ENCODE measurements around the gene YIF1A. TPM values are rescaled to one million over a fixed set of nuclear protein-coding genes. Genes with fewer than 3 reads are reported as not detected.

The YIF1A gene
- polyA plus RNA-seq, 2 of the 4 experiments (the other 2 are of a cell fraction): 79.7 to 99.7 TPM

DNA sequence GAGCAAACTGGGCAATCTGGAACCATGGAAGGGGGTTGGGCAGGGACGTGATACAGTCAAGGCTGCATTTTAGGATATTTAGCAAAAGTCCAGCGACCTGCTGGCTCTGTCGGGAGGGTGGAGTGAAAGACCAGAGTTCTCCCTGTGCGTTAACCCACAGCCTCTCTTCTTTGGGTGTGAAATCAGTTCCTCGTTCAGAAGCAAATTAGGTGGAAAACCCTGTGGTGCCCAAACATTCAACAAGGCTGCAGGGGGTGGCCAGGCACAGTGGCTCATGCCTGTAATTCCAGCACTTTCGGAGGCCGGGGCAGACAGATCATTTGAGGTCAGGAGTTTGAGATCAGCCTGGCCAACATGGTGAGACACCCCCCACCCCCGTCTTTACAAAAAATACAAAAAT is 8.7 kb upstream of the YIF1A start:
- FAIRE-seq (no peak), DNase-seq (ENCODE audit: low read depth in 1 of 2, low spot score in 1 of 2) (no peak), ATAC-seq (no peak)
- no peak overlapping the region for H3K27ac ChIP-seq
- TF ChIP-seq TP53 (CRISPR knock-in tag; IDR thresholded peaks at IDR 0.05): no peak
- no peak for TF ChIP-seq SMC3 (IDR thresholded peaks at IDR 0.05)
- no peak for TF ChIP-seq ZC3H11A (IDR thresholded peaks at IDR 0.05)
- no peak for TF ChIP-seq JUN (IDR thresholded peaks at IDR 0.05)
- TF ChIP-seq, protein P1, sequence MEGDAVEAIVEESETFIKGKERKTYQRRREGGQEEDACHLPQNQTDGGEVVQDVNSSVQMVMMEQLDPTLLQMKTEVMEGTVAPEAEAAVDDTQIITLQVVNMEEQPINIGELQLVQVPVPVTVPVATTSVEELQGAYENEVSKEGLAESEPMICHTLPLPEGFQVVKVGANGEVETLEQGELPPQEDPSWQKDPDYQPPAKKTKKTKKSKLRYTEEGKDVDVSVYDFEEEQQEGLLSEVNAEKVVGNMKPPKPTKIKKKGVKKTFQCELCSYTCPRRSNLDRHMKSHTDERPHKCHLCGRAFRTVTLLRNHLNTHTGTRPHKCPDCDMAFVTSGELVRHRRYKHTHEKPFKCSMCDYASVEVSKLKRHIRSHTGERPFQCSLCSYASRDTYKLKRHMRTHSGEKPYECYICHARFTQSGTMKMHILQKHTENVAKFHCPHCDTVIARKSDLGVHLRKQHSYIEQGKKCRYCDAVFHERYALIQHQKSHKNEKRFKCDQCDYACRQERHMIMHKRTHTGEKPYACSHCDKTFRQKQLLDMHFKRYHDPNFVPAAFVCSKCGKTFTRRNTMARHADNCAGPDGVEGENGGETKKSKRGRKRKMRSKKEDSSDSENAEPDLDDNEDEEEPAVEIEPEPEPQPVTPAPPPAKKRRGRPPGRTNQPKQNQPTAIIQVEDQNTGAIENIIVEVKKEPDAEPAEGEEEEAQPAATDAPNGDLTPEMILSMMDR (IDR thresholded peaks at IDR 0.05): no peak
- no peak for TF ChIP-seq CHD4 (IDR thresholded peaks at IDR 0.05; ENCODE audit: borderline replicate concordance)
- TF ChIP-seq, protein P2, sequence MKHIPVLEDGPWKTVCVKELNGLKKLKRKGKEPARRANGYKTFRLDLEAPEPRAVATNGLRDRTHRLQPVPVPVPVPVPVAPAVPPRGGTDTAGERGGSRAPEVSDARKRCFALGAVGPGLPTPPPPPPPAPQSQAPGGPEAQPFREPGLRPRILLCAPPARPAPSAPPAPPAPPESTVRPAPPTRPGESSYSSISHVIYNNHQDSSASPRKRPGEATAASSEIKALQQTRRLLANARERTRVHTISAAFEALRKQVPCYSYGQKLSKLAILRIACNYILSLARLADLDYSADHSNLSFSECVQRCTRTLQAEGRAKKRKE (CRISPR knock-in tag; IDR thresholded peaks at IDR 0.05; ENCODE audit: low read depth): no peak
- TF ChIP-seq SREBF2 (IDR thresholded peaks at IDR 0.05): no peak
- TF ChIP-seq NR3C1 (IDR thresholded peaks at IDR 0.05): no peak
- TF ChIP-seq ESRRA (IDR thresholded peaks at IDR 0.05; ENCODE audit: borderline replicate concordance, low read length): no peak
- TF ChIP-seq, protein P3, sequence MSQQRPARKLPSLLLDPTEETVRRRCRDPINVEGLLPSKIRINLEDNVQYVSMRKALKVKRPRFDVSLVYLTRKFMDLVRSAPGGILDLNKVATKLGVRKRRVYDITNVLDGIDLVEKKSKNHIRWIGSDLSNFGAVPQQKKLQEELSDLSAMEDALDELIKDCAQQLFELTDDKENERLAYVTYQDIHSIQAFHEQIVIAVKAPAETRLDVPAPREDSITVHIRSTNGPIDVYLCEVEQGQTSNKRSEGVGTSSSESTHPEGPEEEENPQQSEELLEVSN (IDR thresholded peaks at IDR 0.05; ENCODE audit: borderline replicate concordance, low read depth): no peak
- no peak for TF ChIP-seq BHLHE40 (IDR thresholded peaks at IDR 0.05; ENCODE audit: low read depth, low read length)
- no peak for TF ChIP-seq CEBPB (IDR thresholded peaks at IDR 0.05)
- TF ChIP-seq, protein P4, sequence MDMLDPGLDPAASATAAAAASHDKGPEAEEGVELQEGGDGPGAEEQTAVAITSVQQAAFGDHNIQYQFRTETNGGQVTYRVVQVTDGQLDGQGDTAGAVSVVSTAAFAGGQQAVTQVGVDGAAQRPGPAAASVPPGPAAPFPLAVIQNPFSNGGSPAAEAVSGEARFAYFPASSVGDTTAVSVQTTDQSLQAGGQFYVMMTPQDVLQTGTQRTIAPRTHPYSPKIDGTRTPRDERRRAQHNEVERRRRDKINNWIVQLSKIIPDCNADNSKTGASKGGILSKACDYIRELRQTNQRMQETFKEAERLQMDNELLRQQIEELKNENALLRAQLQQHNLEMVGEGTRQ (IDR thresholded peaks at IDR 0.05): no peak
- no peak for TF ChIP-seq EP300 (IDR thresholded peaks at IDR 0.05)
- TF ChIP-seq HOXB13 (CRISPR knock-in tag; IDR thresholded peaks at IDR 0.05; ENCODE audit: low read depth): no peak
- no peak for TF ChIP-seq HEYL (CRISPR knock-in tag; IDR thresholded peaks at IDR 0.05)
- no peak for TF ChIP-seq TFCP2L1 (CRISPR knock-in tag; IDR thresholded peaks at IDR 0.05)
- H3K9me3 ChIP-seq: no peaks in the 10 kb centered on the region
- H3K4me2 ChIP-seq: no peak overlapping the region
- H3K4me1 ChIP-seq: no peaks in the 10 kb centered on the region
- H3K4me3 ChIP-seq: no peak overlapping the region
- CTCF ChIA-PET: interaction anchor here (0.8 to 10.1 kb wide), 9 partner anchors 8 to 398 kb away, joined by 3 to 116 read pairs (median 3); no protein-coding TSS in a partner anchor
- POLR2A ChIA-PET: interaction anchor here (0.6 to 0.8 kb wide), 2 partner anchors 15 to 47 kb away, joined by 3 to 4 read pairs; no protein-coding TSS in a partner anchor
- 77% methylated on average over 8 of the region's 8 CpGs for WGBS (ENCODE audit: missing lambda C conversion rate)

DNA sequence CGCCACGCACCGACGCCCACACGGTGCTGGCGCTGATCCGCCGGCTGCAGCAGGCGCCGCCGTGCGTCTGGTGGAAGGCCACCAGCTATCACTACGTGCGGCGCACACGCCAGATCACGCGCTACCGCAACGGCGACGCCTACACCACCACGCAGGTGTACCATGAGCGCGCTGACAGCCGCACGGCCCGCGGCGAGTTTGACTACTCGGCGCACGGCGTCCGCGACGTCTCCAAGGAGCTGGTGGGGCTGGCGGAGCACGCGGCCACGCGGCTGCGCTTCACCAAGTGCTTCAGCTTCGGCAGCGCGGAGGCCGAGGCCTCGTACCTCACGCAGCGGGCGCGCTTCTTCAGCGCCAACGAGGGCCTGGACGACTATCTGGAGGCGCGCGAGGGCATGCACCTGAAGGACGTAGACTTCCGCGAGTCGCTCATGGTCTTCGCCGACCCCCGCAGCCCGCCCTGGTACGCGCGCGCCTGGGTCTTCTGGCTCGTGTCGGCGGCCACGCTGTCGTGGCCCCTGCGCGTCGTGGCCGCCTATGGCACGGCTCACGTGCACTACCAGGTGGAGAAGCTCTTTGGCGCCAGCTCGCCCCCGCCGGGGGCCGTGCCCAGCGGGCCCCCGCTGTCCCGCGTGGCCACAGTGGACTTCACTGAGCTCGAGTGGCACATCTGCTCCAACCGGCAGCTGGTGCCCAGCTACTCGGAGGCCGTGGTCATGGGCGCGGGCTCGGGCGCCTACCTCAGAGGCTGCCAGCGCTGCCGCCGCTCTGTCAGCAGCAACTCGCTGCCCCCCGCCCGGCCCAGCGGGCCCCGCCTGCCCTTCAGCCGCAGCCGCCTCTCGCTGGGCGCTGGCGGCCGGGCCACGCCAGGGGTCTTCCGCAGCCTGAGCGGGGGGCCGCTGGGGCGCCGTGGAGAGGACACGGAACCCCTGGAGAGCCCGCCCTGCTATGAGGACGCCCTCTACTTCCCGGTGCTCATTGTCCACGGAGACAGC is 6.0 kb upstream of the YIF1A start:
- TF ChIP-seq, protein P5, sequence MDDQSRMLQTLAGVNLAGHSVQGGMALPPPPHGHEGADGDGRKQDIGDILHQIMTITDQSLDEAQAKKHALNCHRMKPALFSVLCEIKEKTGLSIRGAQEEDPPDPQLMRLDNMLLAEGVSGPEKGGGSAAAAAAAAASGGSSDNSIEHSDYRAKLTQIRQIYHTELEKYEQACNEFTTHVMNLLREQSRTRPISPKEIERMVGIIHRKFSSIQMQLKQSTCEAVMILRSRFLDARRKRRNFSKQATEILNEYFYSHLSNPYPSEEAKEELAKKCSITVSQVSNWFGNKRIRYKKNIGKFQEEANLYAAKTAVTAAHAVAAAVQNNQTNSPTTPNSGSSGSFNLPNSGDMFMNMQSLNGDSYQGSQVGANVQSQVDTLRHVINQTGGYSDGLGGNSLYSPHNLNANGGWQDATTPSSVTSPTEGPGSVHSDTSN (IDR thresholded peaks at IDR 0.05): no peak
- TF ChIP-seq NPAS2 (CRISPR knock-in tag; IDR thresholded peaks at IDR 0.05; ENCODE audit: borderline replicate concordance) (no peak), FOSB (CRISPR knock-in tag; IDR thresholded peaks at IDR 0.05) (no peak), JUNB (IDR thresholded peaks at IDR 0.05) (no peak), RNF2 (IDR thresholded peaks at IDR 0.05; ENCODE audit: borderline replicate concordance, low read depth) (no peak), TFCP2L1 (CRISPR knock-in tag; IDR thresholded peaks at IDR 0.05) (no peak), POLR2AphosphoS2 (conservative IDR thresholded peaks at IDR 0.05; ENCODE audit: low read length) (no peak), SMC3 (IDR thresholded peaks at IDR 0.05) (no peak), MAFK (IDR thresholded peaks at IDR 0.05; ENCODE audit: partially characterized antibody) (no peak), HOXB5 (CRISPR knock-in tag; IDR thresholded peaks at IDR 0.05) (no peak), GATA3 (IDR thresholded peaks at IDR 0.05; ENCODE audit: borderline replicate concordance) (no peak), HOXA7 (CRISPR knock-in tag; IDR thresholded peaks at IDR 0.05) (no peak), CBX8 (IDR thresholded peaks at IDR 0.05) (no peak), EHF (CRISPR knock-in tag; IDR thresholded peaks at IDR 0.05) (no peak), HOXB13 (CRISPR knock-in tag; IDR thresholded peaks at IDR 0.05; ENCODE audit: low read depth) (no peak)
- TF ChIP-seq, protein P2 (CRISPR knock-in tag; IDR thresholded peaks at IDR 0.05; ENCODE audit: low read depth): no peak
- TF ChIP-seq, protein P4 (IDR thresholded peaks at IDR 0.05): no peak
- Histone ChIP-seq H3K9me3 (no peaks in the 10 kb centered on the region), H3K27ac (no peak overlapping the region), H3K4me1 (peaks cover 10% of the 10 kb centered on the region), H3K4me2 (no peak overlapping the region), H3K4me3 (no peak overlapping the region)
- ChIA-PET POLR2A (interaction anchor here (0.5 kb wide), 1 partner anchor 239 kb away, joined by 3 read pairs; no protein-coding TSS in a partner anchor), CTCF (interaction anchor here (0.7 to 10.1 kb wide), 7 partner anchors 11 to 91 kb away, joined by 3 to 116 read pairs (median 3); partner anchors contain the start of gene RIN1)
- no peak for ATAC-seq
- FAIRE-seq: no peak
- no peak for DNase-seq (ENCODE audit: low read depth in 1 of 2, low spot score in 1 of 2)
- 93% methylated on average over 89 of the region's 123 CpGs for WGBS (ENCODE audit: missing lambda C conversion rate)
